UCSD-AML1 (cell line): ENCODE results near the gene TNFRSF6B.
"Not testable (repeated sequence)": the region's sequence is repeated elsewhere in the genome, so short reads cannot be mapped to it uniquely, and the experiment has no call there.

Source experiments
- DNase-seq: peaks from one replicate; lab custom pipeline; 2025; ENCODE audit not compliant: unreplicated experiment; lab: John Stamatoyannopoulos, UW

The TNFRSF6B gene

GRCh38 chr20:63696628-63697356 lies at the start of gene TNFRSF6B:
TNFRSF6B (plus strand) TSS chr20:63696652; CDS start chr20:63696768, 116 bp downstream.
- DNase-seq: no peak

- no peak for DNase-seq
Observed at GRCh38 chr20:63648190-63648589, 48.3 kb upstream of the TNFRSF6B start.

GRCh38 chr20:63648895-63649589 lies 47.4 kb upstream of the TNFRSF6B start:
- DNase-seq: no peak

- not testable (repeated sequence) for DNase-seq
Observed at GRCh38 chr20:63650486-63650885, 46.0 kb upstream of the TNFRSF6B start.

GRCh38 chr20:63651942-63652191 lies 44.6 kb upstream of the TNFRSF6B start:
- no peak for DNase-seq

GRCh38 chr20:63652192-63652980 lies 44.1 kb upstream of the TNFRSF6B start:
- peak; percentile 28 for DNase-seq

- peak; percentile 91 for DNase-seq
Observed at GRCh38 chr20:63653041-63653973, 43.1 kb upstream of the TNFRSF6B start, which contains the start of gene STMN3. STMN3 (minus strand) TSS chr20:63653424; CDS start chr20:63653345, 79 bp downstream.

- no peak for DNase-seq
Observed at GRCh38 chr20:63653974-63654668, 42.3 kb upstream of the TNFRSF6B start.

GRCh38 chr20:63655249-63655648 lies 41.2 kb upstream of the TNFRSF6B start:
- DNase-seq: no peak

GRCh38 chr20:63656451-63656850 lies 40.0 kb upstream of the TNFRSF6B start:
- DNase-seq: no peak

GRCh38 chr20:63657260-63657936 lies 39.1 kb upstream of the TNFRSF6B start:
- DNase-seq: no peak

GRCh38 chr20:63657937-63658748 lies 38.3 kb upstream of the TNFRSF6B start, which contains the start of gene RTEL1:
RTEL1 (plus strand) TSS chr20:63658312; CDS start chr20:63659403, 1,091 bp downstream.
- peak; percentile 95 for DNase-seq

- DNase-seq: no peak
Observed at GRCh38 chr20:63658749-63659187, 37.7 kb upstream of the TNFRSF6B start.

- DNase-seq: no peak
Observed at GRCh38 chr20:63659370-63659769, 37.1 kb upstream of the TNFRSF6B start.

GRCh38 chr20:63660174-63660573 lies 36.3 kb upstream of the TNFRSF6B start:
- DNase-seq: not testable (repeated sequence)

- DNase-seq: no peak
Observed at GRCh38 chr20:63660622-63661021, 35.8 kb upstream of the TNFRSF6B start.

- no peak for DNase-seq
Observed at GRCh38 chr20:63661108-63661507, 35.3 kb upstream of the TNFRSF6B start.

- DNase-seq: no peak
Observed at GRCh38 chr20:63661959-63662812, 34.3 kb upstream of the TNFRSF6B start.
